ENCODE data around the gene DHX15.

Gene DHX15

GRCh38 chr4:24607334-24607733 is 23.0 kb upstream of the DHX15 start:
- Histone ChIP-seq H3K4me3 (ENCODE audit: insufficient read depth, low read depth, low read length, poor library complexity, severe bottlenecking) (no peak overlapping the region), H3K27ac (ENCODE audit: insufficient read depth, low read length, poor library complexity, severe bottlenecking) (no peak overlapping the region), H3K4me1 (ENCODE audit: control insufficient read depth, insufficient read depth, low read length, poor library complexity, severe bottlenecking) (no peaks in the 10 kb centered on the region), H3K27me3 (replicated peaks; ENCODE audit: control insufficient read depth, insufficient read depth, low read length, poor library complexity, severe bottlenecking) (no peaks in the 10 kb centered on the region), H3K36me3 (ENCODE audit: control insufficient read depth, insufficient read depth, low read length) (no peaks in the 10 kb centered on the region), H3K9me3 (ENCODE audit: control insufficient read depth, low read length) (no peaks in the 10 kb centered on the region)
- no peak for DNase-seq

- Histone ChIP-seq H3K4me3 (ENCODE audit: insufficient read depth, low read depth, low read length, poor library complexity, severe bottlenecking) (no peak overlapping the region), H3K36me3 (ENCODE audit: control insufficient read depth, insufficient read depth, low read length) (no peaks in the 10 kb centered on the region), H3K27ac (ENCODE audit: insufficient read depth, low read length, poor library complexity, severe bottlenecking) (no peak overlapping the region), H3K9me3 (ENCODE audit: control insufficient read depth, low read length) (no peaks in the 10 kb centered on the region), H3K27me3 (replicated peaks; ENCODE audit: control insufficient read depth, insufficient read depth, low read length, poor library complexity, severe bottlenecking) (no peaks in the 10 kb centered on the region), H3K4me1 (ENCODE audit: control insufficient read depth, insufficient read depth, low read length, poor library complexity, severe bottlenecking) (no peaks in the 10 kb centered on the region)
- no peak for DNase-seq
Observed at GRCh38 chr4:24605216-24605615, 20.9 kb upstream of the DHX15 start.

GRCh38 chr4:24604558-24605214 is 20.3 kb upstream of the DHX15 start:
- no peaks in the 10 kb centered on the region for H3K4me1 ChIP-seq (ENCODE audit: control insufficient read depth, insufficient read depth, low read length, poor library complexity, severe bottlenecking)
- no peaks in the 10 kb centered on the region for H3K27me3 ChIP-seq (replicated peaks; ENCODE audit: control insufficient read depth, insufficient read depth, low read length, poor library complexity, severe bottlenecking)
- no peak overlapping the region for H3K27ac ChIP-seq (ENCODE audit: insufficient read depth, low read length, poor library complexity, severe bottlenecking)
- no peak for DNase-seq
- no peaks in the 10 kb centered on the region for H3K36me3 ChIP-seq (ENCODE audit: control insufficient read depth, insufficient read depth, low read length)
- H3K9me3 ChIP-seq (ENCODE audit: control insufficient read depth, low read length), result no peaks in the 10 kb centered on the region
- no peak overlapping the region for H3K4me3 ChIP-seq (ENCODE audit: insufficient read depth, low read depth, low read length, poor library complexity, severe bottlenecking)

GRCh38 chr4:24603343-24603742 is 19.0 kb upstream of the DHX15 start:
- Histone ChIP-seq H3K27me3 (replicated peaks; ENCODE audit: control insufficient read depth, insufficient read depth, low read length, poor library complexity, severe bottlenecking) (no peaks in the 10 kb centered on the region), H3K9me3 (ENCODE audit: control insufficient read depth, low read length) (no peaks in the 10 kb centered on the region), H3K36me3 (ENCODE audit: control insufficient read depth, insufficient read depth, low read length) (no peaks in the 10 kb centered on the region), H3K4me1 (ENCODE audit: control insufficient read depth, insufficient read depth, low read length, poor library complexity, severe bottlenecking) (no peaks in the 10 kb centered on the region), H3K4me3 (ENCODE audit: insufficient read depth, low read depth, low read length, poor library complexity, severe bottlenecking) (no peak overlapping the region), H3K27ac (ENCODE audit: insufficient read depth, low read length, poor library complexity, severe bottlenecking) (no peak overlapping the region)
- DNase-seq, result no peak

- Histone ChIP-seq H3K4me3 (ENCODE audit: insufficient read depth, low read depth, low read length, poor library complexity, severe bottlenecking) (no peak overlapping the region), H3K36me3 (ENCODE audit: control insufficient read depth, insufficient read depth, low read length) (no peaks in the 10 kb centered on the region), H3K9me3 (ENCODE audit: control insufficient read depth, low read length) (no peaks in the 10 kb centered on the region), H3K4me1 (ENCODE audit: control insufficient read depth, insufficient read depth, low read length, poor library complexity, severe bottlenecking) (no peaks in the 10 kb centered on the region), H3K27ac (ENCODE audit: insufficient read depth, low read length, poor library complexity, severe bottlenecking) (no peak overlapping the region), H3K27me3 (replicated peaks; ENCODE audit: control insufficient read depth, insufficient read depth, low read length, poor library complexity, severe bottlenecking) (no peaks in the 10 kb centered on the region)
- DNase-seq, result no peak
Observed at GRCh38 chr4:24601121-24601520, 16.8 kb upstream of the DHX15 start.

GRCh38 chr4:24599275-24599674 is 14.9 kb upstream of the DHX15 start:
- Histone ChIP-seq H3K9me3 (ENCODE audit: control insufficient read depth, low read length) (no peaks in the 10 kb centered on the region), H3K36me3 (ENCODE audit: control insufficient read depth, insufficient read depth, low read length) (no peaks in the 10 kb centered on the region), H3K27me3 (replicated peaks; ENCODE audit: control insufficient read depth, insufficient read depth, low read length, poor library complexity, severe bottlenecking) (no peaks in the 10 kb centered on the region), H3K4me1 (ENCODE audit: control insufficient read depth, insufficient read depth, low read length, poor library complexity, severe bottlenecking) (no peaks in the 10 kb centered on the region), H3K27ac (ENCODE audit: insufficient read depth, low read length, poor library complexity, severe bottlenecking) (no peak overlapping the region), H3K4me3 (ENCODE audit: insufficient read depth, low read depth, low read length, poor library complexity, severe bottlenecking) (no peak overlapping the region)
- no peak for DNase-seq

GRCh38 chr4:24598025-24598424 is 13.7 kb upstream of the DHX15 start:
- DNase-seq, result no peak
- Histone ChIP-seq H3K27ac (ENCODE audit: insufficient read depth, low read length, poor library complexity, severe bottlenecking) (no peak overlapping the region), H3K9me3 (ENCODE audit: control insufficient read depth, low read length) (no peaks in the 10 kb centered on the region), H3K36me3 (ENCODE audit: control insufficient read depth, insufficient read depth, low read length) (no peaks in the 10 kb centered on the region), H3K4me3 (ENCODE audit: insufficient read depth, low read depth, low read length, poor library complexity, severe bottlenecking) (no peak overlapping the region), H3K27me3 (replicated peaks; ENCODE audit: control insufficient read depth, insufficient read depth, low read length, poor library complexity, severe bottlenecking) (no peaks in the 10 kb centered on the region), H3K4me1 (ENCODE audit: control insufficient read depth, insufficient read depth, low read length, poor library complexity, severe bottlenecking) (no peaks in the 10 kb centered on the region)

GRCh38 chr4:24595659-24596058 is 11.3 kb upstream of the DHX15 start:
- H3K4me3 ChIP-seq (ENCODE audit: insufficient read depth, low read depth, low read length, poor library complexity, severe bottlenecking), result no peak overlapping the region
- no peak for DNase-seq
- H3K27me3 ChIP-seq (replicated peaks; ENCODE audit: control insufficient read depth, insufficient read depth, low read length, poor library complexity, severe bottlenecking), result no peaks in the 10 kb centered on the region
- no peaks in the 10 kb centered on the region for H3K36me3 ChIP-seq (ENCODE audit: control insufficient read depth, insufficient read depth, low read length)
- no peak overlapping the region for H3K27ac ChIP-seq (ENCODE audit: insufficient read depth, low read length, poor library complexity, severe bottlenecking)
- H3K9me3 ChIP-seq (ENCODE audit: control insufficient read depth, low read length), result no peaks in the 10 kb centered on the region
- H3K4me1 ChIP-seq (ENCODE audit: control insufficient read depth, insufficient read depth, low read length, poor library complexity, severe bottlenecking), result no peaks in the 10 kb centered on the region

- Histone ChIP-seq H3K27ac (ENCODE audit: insufficient read depth, low read length, poor library complexity, severe bottlenecking) (no peak overlapping the region), H3K4me1 (ENCODE audit: control insufficient read depth, insufficient read depth, low read length, poor library complexity, severe bottlenecking) (no peaks in the 10 kb centered on the region), H3K36me3 (ENCODE audit: control insufficient read depth, insufficient read depth, low read length) (no peaks in the 10 kb centered on the region), H3K27me3 (replicated peaks; ENCODE audit: control insufficient read depth, insufficient read depth, low read length, poor library complexity, severe bottlenecking) (no peaks in the 10 kb centered on the region), H3K9me3 (ENCODE audit: control insufficient read depth, low read length) (no peaks in the 10 kb centered on the region), H3K4me3 (ENCODE audit: insufficient read depth, low read depth, low read length, poor library complexity, severe bottlenecking) (no peak overlapping the region)
- DNase-seq, result no peak
Observed at GRCh38 chr4:24594887-24595286, 10.5 kb upstream of the DHX15 start.

GRCh38 chr4:24589448-24589847 is 5.1 kb upstream of the DHX15 start:
- no peaks in the 10 kb centered on the region for H3K9me3 ChIP-seq (ENCODE audit: control insufficient read depth, low read length)
- H3K27me3 ChIP-seq (replicated peaks; ENCODE audit: control insufficient read depth, insufficient read depth, low read length, poor library complexity, severe bottlenecking), result no peaks in the 10 kb centered on the region

More at GRCh38 chr4:24589448-24589847, 5.1 kb upstream of the DHX15 start:
- Histone ChIP-seq H3K4me1 (ENCODE audit: control insufficient read depth, insufficient read depth, low read length, poor library complexity, severe bottlenecking) (no peaks in the 10 kb centered on the region), H3K4me3 (ENCODE audit: insufficient read depth, low read depth, low read length, poor library complexity, severe bottlenecking) (no peak overlapping the region), H3K27ac (ENCODE audit: insufficient read depth, low read length, poor library complexity, severe bottlenecking) (no peak overlapping the region), H3K36me3 (ENCODE audit: control insufficient read depth, insufficient read depth, low read length) (no peaks in the 10 kb centered on the region)
- no peak for DNase-seq
